Kidney epithelial cell (primary cell): ENCODE measurements around the gene DEFB123. TPM values are rescaled to one million over a fixed set of nuclear protein-coding genes. Genes with fewer than 3 reads are reported as not detected.

ENCODE experiments used
- DNase-seq: peaks from one replicate; pipeline ENCODE4 v3.0.0-alpha.2; 2010; ENCODE audit warnings: low read depth
- H3K27me3 ChIP-seq: 2 replicates; pipeline ENCODE4 v1.6.0; 2011; ENCODE audit warnings: low read length; ENCODE audit not compliant: control insufficient read depth, insufficient read depth
- H3K36me3 ChIP-seq: 2 replicates; pipeline ENCODE4 v1.5.1; 2011; ENCODE audit warnings: low read length; ENCODE audit not compliant: control insufficient read depth, insufficient read depth
- H3K4me3 ChIP-seq: 2 replicates; pipeline ENCODE4 v1.5.1; 2011; ENCODE audit warnings: low read depth, mild to moderate bottlenecking, control low read depth, low read length
- total RNA-seq: library from RNA; depleted of rRNA; stranded (reverse); fragments of >200 nt; gene quantifications from 2 replicates; pipeline ENCODE4 v1.2.3, GENCODE V29; 2015
- TF ChIP-seq, protein P1 (sequence below): IDR thresholded peaks from 2 replicates; pipeline ENCODE4 v1.5.1; 2011; ENCODE audit warnings: mild to moderate bottlenecking, moderate library complexity, low read length, control low read depth, inconsistent platforms; ENCODE audit not compliant: insufficient read depth, poor library complexity, severe bottlenecking

DEFB123 gene
- total RNA-seq, 1 donor from 2014 or later: not detected

DNA sequence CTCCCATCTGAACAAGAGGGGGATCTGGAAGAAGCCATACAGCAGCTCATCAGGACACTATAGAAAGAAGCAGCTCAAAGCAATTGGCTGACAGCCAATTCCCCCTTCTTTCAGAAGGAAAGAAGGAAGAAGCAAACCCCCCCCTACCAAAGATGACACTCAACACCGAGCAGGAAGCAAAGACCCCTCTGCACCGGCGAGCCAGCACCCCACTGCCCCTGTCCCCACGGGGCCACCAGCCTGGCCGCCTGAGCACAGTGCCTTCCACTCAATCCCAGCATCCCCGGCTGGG lies 35.8 kb downstream of the DEFB123 start:
- no peak for DNase-seq
- no peak overlapping the region for H3K4me3 ChIP-seq
- H3K27me3 ChIP-seq: peaks cover 26% of the 10 kb centered on the region
- H3K36me3 ChIP-seq: no peaks in the 10 kb centered on the region
- TF ChIP-seq, protein P1, sequence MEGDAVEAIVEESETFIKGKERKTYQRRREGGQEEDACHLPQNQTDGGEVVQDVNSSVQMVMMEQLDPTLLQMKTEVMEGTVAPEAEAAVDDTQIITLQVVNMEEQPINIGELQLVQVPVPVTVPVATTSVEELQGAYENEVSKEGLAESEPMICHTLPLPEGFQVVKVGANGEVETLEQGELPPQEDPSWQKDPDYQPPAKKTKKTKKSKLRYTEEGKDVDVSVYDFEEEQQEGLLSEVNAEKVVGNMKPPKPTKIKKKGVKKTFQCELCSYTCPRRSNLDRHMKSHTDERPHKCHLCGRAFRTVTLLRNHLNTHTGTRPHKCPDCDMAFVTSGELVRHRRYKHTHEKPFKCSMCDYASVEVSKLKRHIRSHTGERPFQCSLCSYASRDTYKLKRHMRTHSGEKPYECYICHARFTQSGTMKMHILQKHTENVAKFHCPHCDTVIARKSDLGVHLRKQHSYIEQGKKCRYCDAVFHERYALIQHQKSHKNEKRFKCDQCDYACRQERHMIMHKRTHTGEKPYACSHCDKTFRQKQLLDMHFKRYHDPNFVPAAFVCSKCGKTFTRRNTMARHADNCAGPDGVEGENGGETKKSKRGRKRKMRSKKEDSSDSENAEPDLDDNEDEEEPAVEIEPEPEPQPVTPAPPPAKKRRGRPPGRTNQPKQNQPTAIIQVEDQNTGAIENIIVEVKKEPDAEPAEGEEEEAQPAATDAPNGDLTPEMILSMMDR: no peak

DNA sequence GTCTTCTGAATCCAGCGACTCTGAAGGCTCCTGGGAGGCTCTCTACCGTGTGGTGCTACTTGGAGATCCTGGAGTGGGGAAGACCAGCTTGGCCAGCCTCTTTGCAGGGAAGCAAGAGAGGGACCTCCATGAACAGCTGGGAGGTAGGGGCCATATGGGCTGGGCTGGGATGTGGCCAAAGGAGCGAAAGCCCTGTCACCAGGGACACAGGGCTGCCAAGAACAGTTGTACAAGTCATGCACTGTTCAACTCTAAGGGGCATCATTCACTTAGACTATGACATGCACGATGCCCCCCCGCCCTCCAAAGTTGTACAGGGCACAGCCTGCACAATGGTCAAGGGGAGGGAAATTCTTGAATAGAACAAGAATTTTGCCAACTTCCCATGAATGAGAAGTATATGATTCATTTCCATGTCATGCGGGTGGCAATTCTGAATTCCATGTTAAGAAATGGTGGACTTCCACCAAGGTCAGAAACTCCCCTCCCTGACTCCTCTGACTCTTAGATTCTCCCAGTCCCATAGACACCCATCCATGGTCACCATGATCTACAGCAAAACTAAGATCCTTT lies 36.3 kb downstream of the DEFB123 start:
- no peak for DNase-seq
- H3K27me3 ChIP-seq: peaks cover 26% of the 10 kb centered on the region
- TF ChIP-seq, protein P1: no peak
- H3K36me3 ChIP-seq: no peaks in the 10 kb centered on the region
- no peak overlapping the region for H3K4me3 ChIP-seq

DNA sequence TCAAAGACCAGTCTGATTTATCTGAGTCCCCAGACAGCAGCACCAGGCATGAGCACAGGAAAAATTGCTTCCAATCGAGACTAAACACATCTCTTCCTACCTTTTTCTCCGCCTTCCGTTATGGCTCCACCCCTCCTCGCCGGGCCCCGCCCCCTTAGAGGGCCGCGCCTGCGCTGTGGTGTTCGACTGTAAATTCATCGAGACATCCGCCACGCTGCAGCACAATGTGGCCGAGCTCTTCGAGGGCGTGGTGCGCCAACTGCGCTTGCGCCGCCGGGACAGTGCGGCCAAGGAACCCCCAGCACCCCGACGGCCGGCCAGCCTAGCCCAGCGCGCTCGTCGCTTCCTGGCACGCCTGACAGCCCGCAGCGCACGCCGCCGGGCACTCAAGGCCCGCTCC lies 43.6 kb downstream of the DEFB123 start:
- DNase-seq: no peak
- Histone ChIP-seq H3K27me3 (peaks cover 16% of the 10 kb centered on the region), H3K4me3 (no peak overlapping the region), H3K36me3 (no peaks in the 10 kb centered on the region)
- TF ChIP-seq, protein P1: no peak

DNA sequence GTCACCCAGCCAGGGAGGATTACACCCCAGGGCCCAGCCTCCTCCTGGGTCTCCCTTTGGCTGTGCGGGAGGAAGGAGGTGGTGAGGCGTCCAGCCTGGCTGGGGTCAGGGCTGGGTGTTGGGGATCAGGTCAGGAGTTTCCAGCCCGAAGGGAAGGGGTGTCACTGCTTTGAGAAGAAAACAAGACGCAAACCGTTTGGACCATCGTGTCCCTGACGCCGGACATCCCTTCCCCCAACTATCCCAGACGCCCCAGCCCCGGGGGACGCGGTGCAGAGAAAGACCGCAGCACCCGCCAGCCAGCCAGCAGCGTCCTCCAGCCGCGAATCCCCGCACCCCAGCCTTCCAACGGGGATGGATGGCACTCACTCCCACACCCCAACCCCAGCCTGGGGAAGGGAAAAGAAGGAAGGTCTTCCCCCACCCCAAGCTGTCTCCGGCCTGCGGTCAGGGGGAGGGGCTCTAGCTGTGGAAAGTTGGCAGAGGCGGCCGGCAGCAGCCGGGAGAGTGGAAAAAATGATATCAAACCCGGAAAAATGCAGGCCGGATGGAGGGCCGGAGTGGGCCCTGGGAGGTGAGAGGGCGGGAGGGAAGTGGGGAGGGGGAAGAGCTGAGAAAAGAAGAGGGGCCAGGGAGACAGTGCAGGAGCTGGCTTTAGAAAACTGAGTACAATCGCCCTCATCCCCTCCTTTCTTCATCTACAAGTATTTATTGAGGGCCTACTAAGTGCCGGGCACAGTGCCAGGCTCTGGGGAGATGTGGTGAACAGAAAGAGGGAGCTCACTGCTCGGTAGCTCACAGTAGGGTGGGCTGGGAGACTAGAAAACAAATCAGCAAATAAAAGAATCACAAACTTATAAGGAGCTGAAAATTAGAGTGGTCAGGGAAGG lies 45.3 kb downstream of the DEFB123 start:
- Histone ChIP-seq H3K27me3 (peaks cover 16% of the 10 kb centered on the region), H3K36me3 (no peaks in the 10 kb centered on the region), H3K4me3 (no peak overlapping the region)
- TF ChIP-seq, protein P1: no peak
- no peak for DNase-seq

DNA sequence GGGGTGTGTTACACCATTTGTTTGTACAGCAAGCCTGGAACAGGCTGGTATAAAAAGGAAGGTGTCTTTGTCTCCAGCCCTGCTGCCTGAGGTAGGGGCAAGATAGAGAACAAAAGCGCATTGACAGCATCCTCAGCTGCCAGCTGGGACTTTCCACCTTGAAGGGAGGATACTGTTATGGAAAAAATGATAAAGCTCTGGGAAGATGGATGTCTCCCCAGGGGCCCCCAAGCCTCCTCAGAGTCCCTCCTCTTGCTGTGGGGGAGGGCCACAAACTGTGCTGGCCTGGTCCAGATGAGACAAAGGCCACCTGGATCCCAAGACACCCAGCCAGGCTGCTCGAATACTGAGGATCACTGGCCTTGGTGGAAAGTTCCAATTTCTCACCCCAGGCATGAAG lies 47.7 kb downstream of the DEFB123 start:
- TF ChIP-seq, protein P1: no peak
- Histone ChIP-seq H3K27me3 (peaks cover 16% of the 10 kb centered on the region), H3K36me3 (no peaks in the 10 kb centered on the region), H3K4me3 (no peak overlapping the region)
- DNase-seq: no peak

DNA sequence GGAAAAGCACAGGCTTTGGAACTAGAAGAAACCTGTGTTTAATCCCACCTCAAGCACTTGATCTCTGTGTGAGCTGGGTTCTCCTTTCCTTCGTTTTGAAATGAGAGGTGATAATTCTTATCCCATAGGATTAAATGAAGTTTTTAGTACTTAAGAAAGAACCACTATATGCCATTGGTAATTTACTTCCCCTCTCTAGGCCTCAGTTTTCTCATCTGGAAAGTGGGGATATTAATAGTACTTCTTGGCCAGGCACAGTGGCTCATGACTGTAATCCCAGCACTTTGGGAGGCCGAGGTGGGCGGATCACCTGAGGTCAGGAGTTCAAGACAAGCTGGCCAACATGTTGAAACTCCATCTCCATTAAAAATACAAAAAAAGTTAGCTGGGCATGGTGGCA lies 48.7 kb downstream of the DEFB123 start:
- Histone ChIP-seq H3K36me3 (no peaks in the 10 kb centered on the region), H3K27me3 (peaks cover 15% of the 10 kb centered on the region)
- TF ChIP-seq, protein P1: no peak

More for the DNA sequence above, 48.7 kb downstream of the DEFB123 start:
- no peak overlapping the region for H3K4me3 ChIP-seq
- no peak for DNase-seq
